ENCODE data around the gene COASY. TPM values are rescaled to one million over a fixed set of nuclear protein-coding genes. Genes with fewer than 3 reads are reported as not detected.

The COASY gene
- total RNA-seq, result 8.8 TPM
- polyA plus RNA-seq, result 43.7 TPM

DNA sequence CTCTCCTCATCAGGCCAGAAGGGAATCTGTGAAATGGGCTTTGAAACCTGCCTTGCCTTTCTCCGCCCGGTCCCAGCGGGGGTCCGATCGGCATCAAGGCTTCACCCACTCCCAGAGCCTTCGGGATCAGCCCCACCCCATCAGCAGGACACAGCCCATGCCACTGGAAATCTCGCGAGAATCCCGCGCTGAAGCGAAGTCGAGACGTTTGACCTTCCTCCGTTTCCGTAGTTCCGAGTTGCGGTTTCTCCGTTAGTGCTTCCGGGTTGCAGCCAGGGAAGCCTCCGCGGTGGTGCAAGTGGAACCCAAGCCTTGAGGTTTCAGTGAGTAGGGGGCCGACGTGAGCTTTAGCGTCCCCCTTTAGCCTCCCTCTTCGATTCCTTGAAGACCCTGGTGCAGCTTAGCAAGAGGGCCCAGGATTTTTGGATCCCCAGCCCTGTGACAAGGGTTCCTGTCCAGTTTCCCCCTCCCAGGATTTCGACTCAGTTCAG, at the start of gene COASY:
Gene COASY, plus strand, starts transcription at position 252 of the 491 bp plus-strand sequence. CDS start 475 bp downstream, outside the sequence.
- under 1% methylated on average over 26 of the region's 26 CpGs for WGBS
- Histone ChIP-seq H3K27ac (ENCODE audit: low read depth) (peak within 1 kb of the TSS; percentile 71), H3K36me3 (ENCODE audit: insufficient read depth) (no peaks in the 10 kb centered on the region), H3K4me1 (ENCODE audit: insufficient read depth) (peaks cover 2% of the 10 kb centered on the region), H3K4me3 (ENCODE audit: low read depth, low read length) (peak within 1 kb of the TSS; percentile 81)
- peak; percentile 95 for DNase-seq (ENCODE audit: extremely low spot score)

DNA sequence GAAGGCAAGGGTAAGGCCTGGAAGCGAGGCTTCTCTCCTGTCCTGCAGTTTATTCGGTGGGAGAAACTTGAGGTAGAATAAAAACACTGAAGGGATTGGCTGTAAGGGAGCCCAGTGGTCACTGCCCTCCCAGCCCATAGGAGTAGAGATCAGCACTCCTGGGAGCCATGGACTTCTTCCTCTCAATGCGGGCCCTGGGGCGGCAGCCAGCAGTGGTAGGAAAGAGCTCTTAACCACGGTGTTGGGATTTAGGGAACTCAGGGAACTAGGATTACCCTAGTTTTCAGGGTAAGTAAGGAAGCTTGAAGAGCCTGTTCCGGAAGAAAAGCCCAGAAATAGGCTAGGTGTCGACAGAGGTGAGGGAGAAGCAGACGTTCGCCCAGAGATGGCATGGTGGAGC, 49.7 kb upstream of the COASY start:
- H3K4me1 ChIP-seq (ENCODE audit: insufficient read depth), result no peaks in the 10 kb centered on the region
- DNase-seq (ENCODE audit: extremely low spot score), result no peak
- 77% methylated on average over 9 of the region's 9 CpGs for WGBS
- no peak overlapping the region for H3K4me3 ChIP-seq (ENCODE audit: low read depth, low read length)
- H3K36me3 ChIP-seq (ENCODE audit: insufficient read depth), result no peaks in the 10 kb centered on the region
- peak overlapping the region; percentile 24 for H3K27ac ChIP-seq (ENCODE audit: low read depth)

DNA sequence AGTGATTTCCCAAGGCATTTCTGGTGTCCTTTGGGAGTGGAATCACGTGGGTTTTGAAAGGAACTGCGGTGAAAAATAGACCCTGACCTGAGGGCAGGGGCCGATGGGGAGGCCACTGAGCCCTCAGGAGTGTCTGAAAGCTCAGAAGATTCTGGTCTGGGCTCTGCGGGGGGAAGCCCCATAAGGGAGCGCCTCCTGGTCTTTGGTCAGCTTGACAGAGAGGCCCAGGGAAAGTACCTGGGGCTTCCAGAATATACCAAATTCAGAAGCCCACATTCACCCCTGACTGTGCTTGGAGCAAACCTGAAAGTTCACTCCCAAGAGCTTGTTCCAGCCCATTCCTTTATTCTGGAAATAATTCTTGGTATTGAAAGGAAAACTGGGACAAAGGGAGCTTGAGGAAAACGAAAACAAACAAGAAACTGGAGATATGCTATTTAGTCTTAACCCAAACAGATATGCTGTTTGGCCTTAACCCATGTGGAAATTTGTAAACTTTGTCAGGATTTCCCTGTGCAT, 49.2 kb upstream of the COASY start:
- no peaks in the 10 kb centered on the region for H3K4me1 ChIP-seq (ENCODE audit: insufficient read depth)
- no peaks in the 10 kb centered on the region for H3K36me3 ChIP-seq (ENCODE audit: insufficient read depth)

GRCh38 chr17:42513686-42514085, 48.3 kb upstream of the COASY start:
- no peak for DNase-seq (ENCODE audit: extremely low spot score)
- H3K4me1 ChIP-seq (ENCODE audit: insufficient read depth), result no peaks in the 10 kb centered on the region
- H3K27ac ChIP-seq (ENCODE audit: low read depth), result peak overlapping the region; percentile 54
- 96% methylated on average over 11 of the region's 11 CpGs for WGBS
- no peak overlapping the region for H3K4me3 ChIP-seq (ENCODE audit: low read depth, low read length)
- H3K36me3 ChIP-seq (ENCODE audit: insufficient read depth), result no peaks in the 10 kb centered on the region

More for the DNA sequence above, 49.2 kb upstream of the COASY start:
- Histone ChIP-seq H3K27ac (ENCODE audit: low read depth) (peak overlapping the region; percentile 24), H3K4me3 (ENCODE audit: low read depth, low read length) (no peak overlapping the region)
- WGBS, result 64% methylated on average over 6 of the region's 6 CpGs
- no peak for DNase-seq (ENCODE audit: extremely low spot score)

DNA sequence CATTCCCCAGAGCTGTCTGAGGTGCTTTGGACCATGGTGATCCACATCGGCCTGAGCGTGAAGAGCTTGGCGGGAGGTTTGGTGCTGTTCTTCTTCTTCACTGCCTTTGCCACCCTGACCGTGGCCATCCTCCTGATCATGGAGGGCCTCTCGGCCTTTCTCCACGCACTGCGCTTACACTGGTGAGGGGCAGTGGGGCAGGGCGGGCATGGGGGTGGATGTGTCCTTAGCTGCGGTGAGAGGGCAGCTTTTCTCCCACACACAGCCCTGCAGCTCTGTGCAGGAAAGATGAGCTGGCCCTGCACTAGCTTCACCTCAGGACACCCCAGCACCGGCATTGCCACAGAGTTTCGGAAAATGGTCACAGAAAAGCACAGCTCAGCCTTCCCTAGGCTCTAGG, 47.7 kb upstream of the COASY start:
- whole genome bisulfite sequencing, result 96% methylated on average over 11 of the region's 11 CpGs
- Histone ChIP-seq H3K27ac (ENCODE audit: low read depth) (no peak overlapping the region), H3K4me1 (ENCODE audit: insufficient read depth) (no peaks in the 10 kb centered on the region), H3K4me3 (ENCODE audit: low read depth, low read length) (no peak overlapping the region), H3K36me3 (ENCODE audit: insufficient read depth) (no peaks in the 10 kb centered on the region)
- no peak for DNase-seq (ENCODE audit: extremely low spot score)

GRCh38 chr17:42514867-42515266, 47.1 kb upstream of the COASY start:
- no peak for DNase-seq (ENCODE audit: extremely low spot score)
- no peaks in the 10 kb centered on the region for H3K4me1 ChIP-seq (ENCODE audit: insufficient read depth)
- 82% methylated on average over 8 of the region's 8 CpGs for WGBS
- H3K4me3 ChIP-seq (ENCODE audit: low read depth, low read length), result no peak overlapping the region
- H3K36me3 ChIP-seq (ENCODE audit: insufficient read depth), result no peaks in the 10 kb centered on the region
- no peak overlapping the region for H3K27ac ChIP-seq (ENCODE audit: low read depth)

GRCh38 chr17:42517516-42517915, 44.4 kb upstream of the COASY start:
- Histone ChIP-seq H3K27ac (ENCODE audit: low read depth) (peak overlapping the region; percentile 92), H3K36me3 (ENCODE audit: insufficient read depth) (no peaks in the 10 kb centered on the region), H3K4me3 (ENCODE audit: low read depth, low read length) (no peak overlapping the region), H3K4me1 (ENCODE audit: insufficient read depth) (no peaks in the 10 kb centered on the region)
- no peak for DNase-seq (ENCODE audit: extremely low spot score)
- 13% methylated on average over 9 of the region's 9 CpGs for WGBS

DNA sequence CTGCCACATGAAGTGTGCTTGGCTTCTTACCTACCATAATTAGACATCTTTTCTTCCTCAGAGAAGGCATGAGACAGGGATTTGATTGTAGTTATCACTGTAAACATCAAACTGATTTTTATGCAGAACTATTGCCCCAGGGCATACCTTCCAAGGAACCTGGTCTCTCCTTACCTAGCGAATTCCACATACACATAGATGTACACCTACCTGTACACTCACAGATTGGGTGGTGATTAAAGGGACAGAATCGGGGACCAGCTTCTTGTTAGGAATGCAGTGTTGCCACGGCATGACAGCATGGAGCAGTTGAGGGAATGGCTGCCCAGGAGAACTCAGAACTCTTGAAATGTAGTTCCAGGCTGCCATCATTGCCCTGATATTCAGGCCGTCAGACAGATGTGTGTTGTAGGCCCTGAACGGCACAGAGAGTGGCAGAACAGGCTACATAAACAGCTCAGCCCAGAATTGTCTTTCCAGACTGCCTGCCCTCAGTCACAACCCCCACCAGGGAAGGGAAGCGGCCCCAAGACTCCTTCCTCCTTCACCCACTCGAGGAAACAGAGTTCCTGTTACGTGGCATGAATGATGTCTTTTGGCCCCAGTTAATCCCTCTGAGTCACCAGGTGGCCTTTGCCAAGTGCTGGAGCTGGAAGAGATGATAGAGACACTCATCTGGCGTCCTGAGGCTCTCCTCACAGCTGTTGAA, 43.7 kb upstream of the COASY start:
- Histone ChIP-seq H3K36me3 (ENCODE audit: insufficient read depth) (no peaks in the 10 kb centered on the region), H3K27ac (ENCODE audit: low read depth) (peak overlapping the region; percentile 92), H3K4me3 (ENCODE audit: low read depth, low read length) (no peak overlapping the region), H3K4me1 (ENCODE audit: insufficient read depth) (no peaks in the 10 kb centered on the region)
- DNase-seq (ENCODE audit: extremely low spot score), result peak; percentile 72
- 24% methylated on average over 9 of the region's 9 CpGs for WGBS

DNA sequence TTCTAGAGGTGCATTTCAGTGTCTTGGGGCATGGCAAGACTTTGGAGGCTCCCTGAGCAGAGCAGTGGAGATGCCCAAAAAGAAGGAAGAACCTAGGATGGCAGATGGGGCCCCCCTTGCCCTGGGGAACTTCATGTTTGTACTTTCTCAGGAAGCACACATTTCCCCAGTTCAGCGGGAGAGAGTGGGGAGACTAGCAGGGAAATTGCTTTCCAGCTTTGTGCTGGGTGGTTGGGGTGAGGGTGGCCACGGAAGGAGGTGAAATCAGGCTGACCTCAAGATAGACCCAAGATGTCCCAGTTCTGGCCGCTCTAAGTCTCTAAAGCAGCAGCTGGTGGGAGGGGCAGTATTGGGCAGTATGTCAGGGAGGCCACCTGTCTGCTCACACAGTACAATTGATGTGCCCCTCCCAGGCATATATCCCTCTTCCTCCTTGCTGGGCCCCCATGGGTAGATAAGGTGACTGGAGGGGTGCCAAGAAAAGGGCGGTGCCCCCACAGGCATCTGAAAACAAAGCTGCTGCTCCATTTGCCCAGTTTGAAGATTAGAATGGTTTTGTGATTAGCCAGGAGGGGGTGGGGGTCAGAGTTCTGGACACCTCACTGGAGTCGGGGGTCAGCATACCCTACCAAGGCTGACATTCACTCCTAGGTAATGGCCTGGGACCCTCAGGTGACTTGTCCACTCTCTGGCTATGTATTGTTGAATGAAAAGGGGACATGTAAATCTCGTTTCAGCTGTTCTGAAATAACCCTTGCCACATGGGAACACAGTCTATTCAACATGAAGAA, 43.0 kb upstream of the COASY start:
- no peak for DNase-seq (ENCODE audit: extremely low spot score)
- peak overlapping the region; percentile 81 for H3K27ac ChIP-seq (ENCODE audit: low read depth)
- H3K4me3 ChIP-seq (ENCODE audit: low read depth, low read length), result no peak overlapping the region
- no peaks in the 10 kb centered on the region for H3K36me3 ChIP-seq (ENCODE audit: insufficient read depth)
- H3K4me1 ChIP-seq (ENCODE audit: insufficient read depth), result no peaks in the 10 kb centered on the region
- WGBS, result 18% methylated on average over 6 of the region's 6 CpGs

DNA sequence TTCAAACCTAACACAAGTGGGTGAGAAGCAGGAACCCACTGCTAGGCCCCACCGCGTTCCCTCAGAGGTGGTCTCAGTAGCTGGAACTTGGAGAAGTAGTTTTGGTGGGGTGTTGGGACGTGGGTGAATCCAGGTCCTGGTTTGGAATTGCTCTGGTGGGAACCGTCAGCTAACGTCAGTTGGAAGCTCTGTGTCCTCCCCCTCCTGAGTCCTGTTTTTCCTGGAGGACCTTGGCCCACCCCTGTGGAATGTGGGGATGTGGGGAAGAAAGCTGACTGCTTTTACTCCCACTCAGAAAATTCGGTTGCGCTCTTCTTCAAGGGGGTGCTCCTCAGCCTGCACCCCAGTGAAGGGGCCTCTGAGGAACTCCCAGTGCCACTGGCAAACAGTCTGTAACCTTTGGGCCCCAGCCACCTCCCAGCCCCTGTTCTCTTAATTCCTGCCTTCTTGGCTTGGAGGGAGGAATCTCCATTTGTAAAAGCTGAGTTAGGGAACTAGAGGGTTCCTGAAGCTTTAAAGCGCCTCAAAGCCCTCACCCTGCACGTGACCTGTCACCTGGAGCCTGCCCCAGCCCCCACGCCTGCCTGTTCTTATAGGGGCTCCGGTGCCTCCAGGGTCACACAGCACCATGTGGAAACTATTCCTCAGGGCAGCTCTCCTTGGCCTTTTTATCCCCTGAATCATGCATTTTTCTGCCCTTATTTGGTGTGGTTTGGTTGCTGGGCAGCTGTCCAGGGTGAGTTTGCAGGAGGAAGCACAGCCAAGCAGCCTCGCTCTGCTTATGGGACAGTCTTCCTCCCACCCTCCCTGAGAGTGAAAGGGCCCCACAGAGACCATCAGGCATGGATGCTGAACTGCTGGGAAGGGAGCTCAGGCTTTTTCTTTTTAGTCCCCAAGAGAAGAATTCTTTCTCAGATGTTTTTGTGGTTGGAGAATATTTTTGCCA, 42.1 kb upstream of the COASY start:
- no peaks in the 10 kb centered on the region for H3K4me1 ChIP-seq (ENCODE audit: insufficient read depth)
- 11% methylated on average over 12 of the region's 12 CpGs for WGBS
- no peak overlapping the region for H3K4me3 ChIP-seq (ENCODE audit: low read depth, low read length)

GRCh38 chr17:42520540-42520951, 41.4 kb upstream of the COASY start:
- WGBS, result 17% methylated on average over 9 of the region's 9 CpGs
- DNase-seq (ENCODE audit: extremely low spot score), result no peak
- H3K36me3 ChIP-seq (ENCODE audit: insufficient read depth), result no peaks in the 10 kb centered on the region
- no peak overlapping the region for H3K4me3 ChIP-seq (ENCODE audit: low read depth, low read length)
- no peaks in the 10 kb centered on the region for H3K4me1 ChIP-seq (ENCODE audit: insufficient read depth)
- peak overlapping the region; percentile 81 for H3K27ac ChIP-seq (ENCODE audit: low read depth)

More for the DNA sequence above, 42.1 kb upstream of the COASY start:
- Histone ChIP-seq H3K27ac (ENCODE audit: low read depth) (peak overlapping the region; percentile 81), H3K36me3 (ENCODE audit: insufficient read depth) (no peaks in the 10 kb centered on the region)
- DNase-seq (ENCODE audit: extremely low spot score), result peak; percentile 90

GRCh38 chr17:42521036-42521435, 40.9 kb upstream of the COASY start:
- WGBS, result 42% methylated on average over 8 of the region's 8 CpGs
- H3K4me1 ChIP-seq (ENCODE audit: insufficient read depth), result no peaks in the 10 kb centered on the region
- no peak overlapping the region for H3K4me3 ChIP-seq (ENCODE audit: low read depth, low read length)
- no peaks in the 10 kb centered on the region for H3K36me3 ChIP-seq (ENCODE audit: insufficient read depth)
- DNase-seq (ENCODE audit: extremely low spot score), result no peak
- H3K27ac ChIP-seq (ENCODE audit: low read depth), result peak overlapping the region; percentile 81
